Body of pancreas (tissue), 4 donors: ENCODE results near the gene GDF7.

ENCODE experiments used
- CTCF ChIP-seq, 7 experiments: fragments of 450-650 bp in 4 of 7; fragments of 200-600 bp in 3 of 7; sonication (generic) in 3 of 7; IDR thresholded peaks; one replicate each; pipeline ENCODE4 v1.5.1; 2016 to 2019; ENCODE audit warnings: antibody characterized with exemption in 7 of 7
- POLR2A ChIP-seq, 3 donors: fragments of 450-650 bp; IDR thresholded peaks; one replicate each; pipeline ENCODE4 v1.6.1; 2016; ENCODE audit warnings: antibody characterized with exemption in 3 of 3, mild to moderate bottlenecking in 2 of 3

- TF ChIP-seq CTCF (IDR thresholded peaks at IDR 0.05) (no peak), POLR2A (IDR thresholded peaks at IDR 0.05) (no peak)
Measured at GRCh38 chr2:20618886-20619521, 47.9 kb upstream of the GDF7 start.
